ENCODE data around the gene MEGF11. TPM values are rescaled to one million over a fixed set of nuclear protein-coding genes. Genes with fewer than 3 reads are reported as not detected.

MEGF11 gene
- total RNA-seq, 1 experiment from 2014 or later = 2.3 TPM

DNA sequence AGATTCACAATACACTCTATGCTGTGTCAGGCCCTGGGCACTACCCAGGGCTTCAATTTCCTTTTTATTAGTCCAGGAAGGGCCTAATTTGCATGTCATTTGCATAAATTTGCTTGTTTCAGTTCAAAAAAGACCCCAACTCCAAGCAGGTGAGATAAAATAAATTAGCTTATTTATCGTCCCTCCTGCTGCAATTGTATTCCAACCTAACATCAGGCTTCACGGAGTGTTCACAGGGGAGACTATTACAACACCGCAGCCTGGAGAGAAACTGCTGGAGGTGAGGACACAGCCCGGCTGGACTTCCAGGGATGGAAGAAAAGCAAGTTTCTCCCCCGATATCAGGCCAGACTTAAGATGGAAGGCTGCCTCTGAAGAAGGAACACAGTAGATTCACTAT lies 62.8 kb downstream of the MEGF11 start (continued):
- TF ChIP-seq, protein P1, sequence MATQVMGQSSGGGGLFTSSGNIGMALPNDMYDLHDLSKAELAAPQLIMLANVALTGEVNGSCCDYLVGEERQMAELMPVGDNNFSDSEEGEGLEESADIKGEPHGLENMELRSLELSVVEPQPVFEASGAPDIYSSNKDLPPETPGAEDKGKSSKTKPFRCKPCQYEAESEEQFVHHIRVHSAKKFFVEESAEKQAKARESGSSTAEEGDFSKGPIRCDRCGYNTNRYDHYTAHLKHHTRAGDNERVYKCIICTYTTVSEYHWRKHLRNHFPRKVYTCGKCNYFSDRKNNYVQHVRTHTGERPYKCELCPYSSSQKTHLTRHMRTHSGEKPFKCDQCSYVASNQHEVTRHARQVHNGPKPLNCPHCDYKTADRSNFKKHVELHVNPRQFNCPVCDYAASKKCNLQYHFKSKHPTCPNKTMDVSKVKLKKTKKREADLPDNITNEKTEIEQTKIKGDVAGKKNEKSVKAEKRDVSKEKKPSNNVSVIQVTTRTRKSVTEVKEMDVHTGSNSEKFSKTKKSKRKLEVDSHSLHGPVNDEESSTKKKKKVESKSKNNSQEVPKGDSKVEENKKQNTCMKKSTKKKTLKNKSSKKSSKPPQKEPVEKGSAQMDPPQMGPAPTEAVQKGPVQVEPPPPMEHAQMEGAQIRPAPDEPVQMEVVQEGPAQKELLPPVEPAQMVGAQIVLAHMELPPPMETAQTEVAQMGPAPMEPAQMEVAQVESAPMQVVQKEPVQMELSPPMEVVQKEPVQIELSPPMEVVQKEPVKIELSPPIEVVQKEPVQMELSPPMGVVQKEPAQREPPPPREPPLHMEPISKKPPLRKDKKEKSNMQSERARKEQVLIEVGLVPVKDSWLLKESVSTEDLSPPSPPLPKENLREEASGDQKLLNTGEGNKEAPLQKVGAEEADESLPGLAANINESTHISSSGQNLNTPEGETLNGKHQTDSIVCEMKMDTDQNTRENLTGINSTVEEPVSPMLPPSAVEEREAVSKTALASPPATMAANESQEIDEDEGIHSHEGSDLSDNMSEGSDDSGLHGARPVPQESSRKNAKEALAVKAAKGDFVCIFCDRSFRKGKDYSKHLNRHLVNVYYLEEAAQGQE (IDR thresholded peaks at IDR 0.05; ENCODE audit: low read depth) = no peak
- no peak for TF ChIP-seq POLR2A (IDR thresholded peaks at IDR 0.05; ENCODE audit: borderline replicate concordance, extremely low read depth, insufficient read depth, insufficient read length)

- BruUV-seq (replicated peaks) = no TSS peak
- Histone ChIP-seq H3K4me1 (ENCODE audit: control insufficient read depth in 1 of 2, insufficient read depth in 2 of 2, low read length in 2 of 2) (no peaks in the 10 kb centered on the region), H2AFZ (ENCODE audit: low read depth, low read length, poor library complexity, severe bottlenecking) (no peak overlapping the region), H4K20me1 (ENCODE audit: insufficient read depth) (no peaks in the 10 kb centered on the region), H3K27ac (ENCODE audit: low read depth, low read length) (no peak overlapping the region), H3K79me2 (ENCODE audit: insufficient read depth, low read length) (no peaks in the 10 kb centered on the region), H3K9me2 (ENCODE audit: insufficient read depth) (no peaks in the 10 kb centered on the region), H3K4me3 (replicated peaks in 1 of 2; ENCODE audit: low read depth in 1 of 2, low read length in 2 of 2) (no peak overlapping the region), H3K4me2 (ENCODE audit: low read length) (no peak overlapping the region), H3K36me3 (ENCODE audit: control insufficient read depth in 1 of 2, insufficient read depth in 2 of 2, low read length in 2 of 2) (no peaks in the 10 kb centered on the region), H3K27me3 (ENCODE audit: insufficient read depth, low read length) (peaks cover 8% of the 10 kb centered on the region), H3K9me3 (ENCODE audit: control insufficient read depth in 1 of 2, insufficient read depth in 1 of 2, low read depth in 1 of 2, low read length in 2 of 2) (no peaks in the 10 kb centered on the region), H3K9ac (ENCODE audit: low read length) (no peak overlapping the region)
- ChIA-PET RAD21 (ENCODE audit: low non-redundant PET in 1 of 2, low total read pairs in 2 of 2, uncharacterized antibody in 2 of 2, unreplicated experiment in 2 of 2) (no interaction called here), POLR2A (no interaction called here), CTCF (no interaction called here)
- DNase-seq (ENCODE audit: low read depth, low spot score) = no peak
- intact Hi-C loops (cut with micrococcal nuclease) = no loop called here
- TF ChIP-seq EZH2phosphoT487 (IDR thresholded peaks at IDR 0.05; ENCODE audit: borderline replicate concordance) (no peak), FOSL1 (IDR thresholded peaks at IDR 0.05; ENCODE audit: low read depth) (no peak), SP1 (IDR thresholded peaks at IDR 0.05; ENCODE audit: low read depth) (no peak), SIN3A (IDR thresholded peaks at IDR 0.05; ENCODE audit: low read depth) (no peak), CEBPB (IDR thresholded peaks at IDR 0.05; ENCODE audit: low read depth) (no peak), POLR2AphosphoS5 (IDR thresholded peaks at IDR 0.05; ENCODE audit: low read depth, low read length) (no peak), CBX3 (IDR thresholded peaks at IDR 0.05; ENCODE audit: low read depth) (no peak), TCF7L2 (IDR thresholded peaks at IDR 0.05; ENCODE audit: borderline replicate concordance, extremely low read depth, insufficient read depth, insufficient read length) (no peak), EZH2 (IDR thresholded peaks at IDR 0.05) (no peak)
- TF ChIP-seq, protein P2, sequence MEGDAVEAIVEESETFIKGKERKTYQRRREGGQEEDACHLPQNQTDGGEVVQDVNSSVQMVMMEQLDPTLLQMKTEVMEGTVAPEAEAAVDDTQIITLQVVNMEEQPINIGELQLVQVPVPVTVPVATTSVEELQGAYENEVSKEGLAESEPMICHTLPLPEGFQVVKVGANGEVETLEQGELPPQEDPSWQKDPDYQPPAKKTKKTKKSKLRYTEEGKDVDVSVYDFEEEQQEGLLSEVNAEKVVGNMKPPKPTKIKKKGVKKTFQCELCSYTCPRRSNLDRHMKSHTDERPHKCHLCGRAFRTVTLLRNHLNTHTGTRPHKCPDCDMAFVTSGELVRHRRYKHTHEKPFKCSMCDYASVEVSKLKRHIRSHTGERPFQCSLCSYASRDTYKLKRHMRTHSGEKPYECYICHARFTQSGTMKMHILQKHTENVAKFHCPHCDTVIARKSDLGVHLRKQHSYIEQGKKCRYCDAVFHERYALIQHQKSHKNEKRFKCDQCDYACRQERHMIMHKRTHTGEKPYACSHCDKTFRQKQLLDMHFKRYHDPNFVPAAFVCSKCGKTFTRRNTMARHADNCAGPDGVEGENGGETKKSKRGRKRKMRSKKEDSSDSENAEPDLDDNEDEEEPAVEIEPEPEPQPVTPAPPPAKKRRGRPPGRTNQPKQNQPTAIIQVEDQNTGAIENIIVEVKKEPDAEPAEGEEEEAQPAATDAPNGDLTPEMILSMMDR (IDR thresholded peaks at IDR 0.05 in 2 of 3, conservative IDR thresholded peaks at IDR 0.05 in 1 of 3; ENCODE audit: borderline replicate concordance in 1 of 3, insufficient read depth in 1 of 3, low read depth in 2 of 3, low read length in 2 of 3) = no peak
- TF ChIP-seq, protein P3, sequence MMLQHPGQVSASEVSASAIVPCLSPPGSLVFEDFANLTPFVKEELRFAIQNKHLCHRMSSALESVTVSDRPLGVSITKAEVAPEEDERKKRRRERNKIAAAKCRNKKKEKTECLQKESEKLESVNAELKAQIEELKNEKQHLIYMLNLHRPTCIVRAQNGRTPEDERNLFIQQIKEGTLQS (IDR thresholded peaks at IDR 0.05) = no peak
- TF ChIP-seq, protein P1 (IDR thresholded peaks at IDR 0.05; ENCODE audit: low read depth) = no peak
- ATAC-seq = no peak
Measured at GRCh38 chr15:66189291-66189690, 64.3 kb downstream of the MEGF11 start.
